ENCODE data around the gene HPN.
A peak's percentile ranks its signal among the peaks of the same experiment; 100 is the strongest.

Gene HPN

GRCh38 chr19:35059799-35060091 lies 18.2 kb downstream of the HPN start:
- Histone ChIP-seq H3K36me3 (ENCODE audit: control insufficient read depth in 4 of 4, insufficient read depth in 4 of 4, low read length in 3 of 4) (no peaks in the 10 kb centered on the region), H3K4me3 (ENCODE audit: control insufficient read depth in 1 of 7, extremely low read depth in 1 of 7, insufficient read depth in 4 of 7, low read depth in 2 of 7, low read length in 6 of 7) (no peak overlapping the region), H3K9me3 (ENCODE audit: control extremely low read depth in 1 of 5, control insufficient read depth in 4 of 5, insufficient read depth in 2 of 5, low read depth in 1 of 5, low read length in 4 of 5) (no peaks in the 10 kb centered on the region), H3K4me1 (ENCODE audit: control extremely low read depth in 1 of 4, control insufficient read depth in 4 of 4, insufficient read depth in 4 of 4, low read length in 3 of 4) (peaks cover 0 to 5% (median 2%) of the 10 kb centered on the region in 4 experiments), H3K27me3 (replicated peaks in 2 of 5; ENCODE audit: control insufficient read depth in 4 of 5, insufficient read depth in 5 of 5, low read length in 4 of 5) (peaks cover 0 to 2% (median 0%) of the 10 kb centered on the region in 5 experiments), H3K27ac (ENCODE audit: insufficient read depth in 1 of 2, low read depth in 1 of 2, low read length in 2 of 2, poor library complexity in 1 of 2, severe bottlenecking in 2 of 2) (no peak overlapping the region)
- 96% methylated on average over 14 of the region's 15 CpGs for WGBS (ENCODE audit: insufficient coverage)
- CTCF ChIA-PET, result no interaction called here
- no peak for DNase-seq
- POLR2A ChIA-PET, result interaction anchor here (1.2 kb wide), 1 partner anchor 11 kb away, joined by 3 read pairs; no protein-coding TSS in a partner anchor

- no peak for DNase-seq
- CTCF ChIA-PET, result no interaction called here
- Histone ChIP-seq H3K27ac (ENCODE audit: insufficient read depth in 1 of 2, low read depth in 1 of 2, low read length in 2 of 2, poor library complexity in 1 of 2, severe bottlenecking in 2 of 2) (no peak overlapping the region), H3K27me3 (replicated peaks in 2 of 5; ENCODE audit: control insufficient read depth in 4 of 5, insufficient read depth in 5 of 5, low read length in 4 of 5) (peaks cover 0 to 2% (median 0%) of the 10 kb centered on the region in 5 experiments), H3K4me1 (ENCODE audit: control extremely low read depth in 1 of 4, control insufficient read depth in 4 of 4, insufficient read depth in 4 of 4, low read length in 3 of 4) (peaks cover 0 to 5% (median 2%) of the 10 kb centered on the region in 4 experiments), H3K4me3 (ENCODE audit: control insufficient read depth in 1 of 7, extremely low read depth in 1 of 7, insufficient read depth in 4 of 7, low read depth in 2 of 7, low read length in 6 of 7) (no peak overlapping the region), H3K36me3 (ENCODE audit: control insufficient read depth in 4 of 4, insufficient read depth in 4 of 4, low read length in 3 of 4) (no peaks in the 10 kb centered on the region), H3K9me3 (ENCODE audit: control extremely low read depth in 1 of 5, control insufficient read depth in 4 of 5, insufficient read depth in 2 of 5, low read depth in 1 of 5, low read length in 4 of 5) (no peaks in the 10 kb centered on the region)
- 96% methylated on average over 19 of the region's 29 CpGs for WGBS (ENCODE audit: insufficient coverage)
- POLR2A ChIA-PET, result interaction anchor here (1.2 kb wide), 1 partner anchor 11 kb away, joined by 3 read pairs; no protein-coding TSS in a partner anchor
Observed at GRCh38 chr19:35060160-35060855, 18.8 kb downstream of the HPN start.

- Histone ChIP-seq H3K9me3 (ENCODE audit: control extremely low read depth in 1 of 5, control insufficient read depth in 4 of 5, insufficient read depth in 2 of 5, low read depth in 1 of 5, low read length in 4 of 5) (no peaks in the 10 kb centered on the region), H3K27me3 (replicated peaks in 2 of 5; ENCODE audit: control insufficient read depth in 4 of 5, insufficient read depth in 5 of 5, low read length in 4 of 5) (peaks cover 0 to 2% (median 0%) of the 10 kb centered on the region in 5 experiments), H3K4me3 (ENCODE audit: control insufficient read depth in 1 of 7, extremely low read depth in 1 of 7, insufficient read depth in 4 of 7, low read depth in 2 of 7, low read length in 6 of 7) (no peak overlapping the region), H3K4me1 (ENCODE audit: control extremely low read depth in 1 of 4, control insufficient read depth in 4 of 4, insufficient read depth in 4 of 4, low read length in 3 of 4) (no peaks in the 10 kb centered on the region), H3K27ac (ENCODE audit: insufficient read depth in 1 of 2, low read depth in 1 of 2, low read length in 2 of 2, poor library complexity in 1 of 2, severe bottlenecking in 2 of 2) (no peak overlapping the region), H3K36me3 (ENCODE audit: control insufficient read depth in 4 of 4, insufficient read depth in 4 of 4, low read length in 3 of 4) (no peaks in the 10 kb centered on the region)
- 93% methylated on average over 7 of the region's 7 CpGs for WGBS (ENCODE audit: insufficient coverage)
- CTCF ChIA-PET, result interaction anchor here (1.1 to 2.3 kb wide), 3 partner anchors 18 to 80 kb away, joined by 3 to 7 read pairs (median 5); no protein-coding TSS in a partner anchor
- no peak for DNase-seq
- POLR2A ChIA-PET, result no interaction called here
Observed at GRCh38 chr19:35061583-35062373, 20.3 kb downstream of the HPN start.

GRCh38 chr19:35062942-35063341 lies 21.4 kb downstream of the HPN start:
- no peaks in the 10 kb centered on the region for H3K36me3 ChIP-seq (ENCODE audit: control insufficient read depth in 4 of 4, insufficient read depth in 4 of 4, low read length in 3 of 4)
- no peaks in the 10 kb centered on the region for H3K4me1 ChIP-seq (ENCODE audit: control extremely low read depth in 1 of 4, control insufficient read depth in 4 of 4, insufficient read depth in 4 of 4, low read length in 3 of 4)
- peaks cover 0 to 2% (median 0%) of the 10 kb centered on the region in 5 experiments for H3K27me3 ChIP-seq (replicated peaks in 2 of 5; ENCODE audit: control insufficient read depth in 4 of 5, insufficient read depth in 5 of 5, low read length in 4 of 5)
- CTCF ChIA-PET, result interaction anchor here (2.2 to 6.2 kb wide), 4 partner anchors 19 to 72 kb away, joined by 5 to 50 read pairs (median 9); partner anchors contain the start of gene LGI4
- WGBS (ENCODE audit: insufficient coverage), result 93% methylated on average over 3 of the region's 7 CpGs
- H3K4me3 ChIP-seq (ENCODE audit: control insufficient read depth in 1 of 7, extremely low read depth in 1 of 7, insufficient read depth in 4 of 7, low read depth in 2 of 7, low read length in 6 of 7), result no peak overlapping the region
- DNase-seq, result no peak
- H3K27ac ChIP-seq (ENCODE audit: insufficient read depth in 1 of 2, low read depth in 1 of 2, low read length in 2 of 2, poor library complexity in 1 of 2, severe bottlenecking in 2 of 2), result no peak overlapping the region
- H3K9me3 ChIP-seq (ENCODE audit: control extremely low read depth in 1 of 5, control insufficient read depth in 4 of 5, insufficient read depth in 2 of 5, low read depth in 1 of 5, low read length in 4 of 5), result no peaks in the 10 kb centered on the region
- POLR2A ChIA-PET, result interaction anchor here (0.7 kb wide), 1 partner anchor 446 kb away, joined by 3 read pairs; no protein-coding TSS in a partner anchor

- Histone ChIP-seq H3K36me3 (ENCODE audit: control insufficient read depth in 4 of 4, insufficient read depth in 4 of 4, low read length in 3 of 4) (no peaks in the 10 kb centered on the region), H3K27me3 (replicated peaks in 2 of 5; ENCODE audit: control insufficient read depth in 4 of 5, insufficient read depth in 5 of 5, low read length in 4 of 5) (peaks cover 0 to 4% (median 0%) of the 10 kb centered on the region in 5 experiments), H3K27ac (ENCODE audit: insufficient read depth in 1 of 2, low read depth in 1 of 2, low read length in 2 of 2, poor library complexity in 1 of 2, severe bottlenecking in 2 of 2) (no peak overlapping the region), H3K9me3 (ENCODE audit: control extremely low read depth in 1 of 5, control insufficient read depth in 4 of 5, insufficient read depth in 2 of 5, low read depth in 1 of 5, low read length in 4 of 5) (no peaks in the 10 kb centered on the region), H3K4me3 (ENCODE audit: control insufficient read depth in 1 of 7, extremely low read depth in 1 of 7, insufficient read depth in 4 of 7, low read depth in 2 of 7, low read length in 6 of 7) (no peak overlapping the region), H3K4me1 (ENCODE audit: control extremely low read depth in 1 of 4, control insufficient read depth in 4 of 4, insufficient read depth in 4 of 4, low read length in 3 of 4) (no peaks in the 10 kb centered on the region)
- peak in 2 of 3 donors; percentile 43 to 64 for DNase-seq
- ChIA-PET POLR2A (no interaction called here), CTCF (interaction anchor here (0.6 to 6.2 kb wide), 9 partner anchors 7 to 638 kb away, joined by 3 to 50 read pairs (median 4); partner anchors contain the start of gene LGI4)
- WGBS (ENCODE audit: insufficient coverage), result 93% methylated on average over 5 of the region's 10 CpGs
Observed at GRCh38 chr19:35063940-35064818, 22.7 kb downstream of the HPN start.

- no peak overlapping the region for H3K27ac ChIP-seq (ENCODE audit: insufficient read depth in 1 of 2, low read depth in 1 of 2, low read length in 2 of 2, poor library complexity in 1 of 2, severe bottlenecking in 2 of 2)
- peaks cover 0 to 3% (median 0%) of the 10 kb centered on the region in 5 experiments for H3K9me3 ChIP-seq (ENCODE audit: control extremely low read depth in 1 of 5, control insufficient read depth in 4 of 5, insufficient read depth in 2 of 5, low read depth in 1 of 5, low read length in 4 of 5)
- DNase-seq, result no peak
- WGBS (ENCODE audit: insufficient coverage), result 94% methylated on average over 8 of the region's 10 CpGs
- no peaks in the 10 kb centered on the region for H3K36me3 ChIP-seq (ENCODE audit: control insufficient read depth in 4 of 4, insufficient read depth in 4 of 4, low read length in 3 of 4)
- POLR2A ChIA-PET, result no interaction called here
- no peak overlapping the region for H3K4me3 ChIP-seq (ENCODE audit: control insufficient read depth in 1 of 7, extremely low read depth in 1 of 7, insufficient read depth in 4 of 7, low read depth in 2 of 7, low read length in 6 of 7)
- peaks cover 0 to 4% (median 0%) of the 10 kb centered on the region in 5 experiments for H3K27me3 ChIP-seq (replicated peaks in 2 of 5; ENCODE audit: control insufficient read depth in 4 of 5, insufficient read depth in 5 of 5, low read length in 4 of 5)
- H3K4me1 ChIP-seq (ENCODE audit: control extremely low read depth in 1 of 4, control insufficient read depth in 4 of 4, insufficient read depth in 4 of 4, low read length in 3 of 4), result no peaks in the 10 kb centered on the region
- CTCF ChIA-PET, result interaction anchor here (1.1 to 6.2 kb wide), 9 partner anchors 9 to 83 kb away, joined by 3 to 50 read pairs (median 11); partner anchors contain the start of gene LGI4
Observed at GRCh38 chr19:35065574-35065973, 24.1 kb downstream of the HPN start.
